ENCODE data around the gene DGKE.

DNA sequence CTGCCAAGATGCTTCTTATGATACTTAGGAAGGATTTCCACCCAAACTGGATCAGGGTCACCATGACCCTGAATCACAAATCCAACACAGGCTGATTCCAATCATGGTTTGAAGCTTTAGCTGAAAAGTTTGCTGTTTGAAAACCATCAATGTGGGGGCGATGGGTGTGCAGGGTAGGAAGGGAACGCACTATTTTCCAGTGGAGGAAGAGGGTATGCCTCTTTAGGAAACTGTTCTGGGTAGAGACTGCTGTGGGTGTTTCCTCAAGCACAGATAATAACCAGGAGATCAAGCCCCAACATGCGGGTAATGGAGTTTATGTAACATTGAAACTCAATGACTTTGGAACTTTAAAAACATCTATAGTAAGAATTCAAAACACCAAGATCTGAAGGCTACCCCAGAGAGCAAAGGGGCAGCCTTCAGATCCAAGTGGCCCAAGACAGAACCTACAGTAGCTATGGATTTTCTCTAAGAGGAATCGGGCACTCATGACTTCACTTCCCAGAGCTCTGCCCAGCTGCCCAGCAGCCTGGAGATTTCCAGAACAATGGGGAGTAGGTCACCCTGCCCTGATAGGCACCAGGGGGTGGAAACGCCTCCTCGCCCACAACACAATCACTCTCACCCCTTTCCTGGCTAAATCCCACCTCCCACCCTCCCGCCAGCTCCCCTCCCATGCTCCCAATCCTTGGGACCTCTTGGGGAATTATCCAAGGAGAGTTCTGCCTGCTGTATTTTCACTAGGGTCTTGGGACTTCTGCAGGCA is 57.1 kb downstream of the DGKE start:
- TF ChIP-seq CTCF (IDR thresholded peaks at IDR 0.05) (no peak), POLR2A (IDR thresholded peaks at IDR 0.05) (no peak)
